ENCODE results near the gene CDX2.

DNA sequence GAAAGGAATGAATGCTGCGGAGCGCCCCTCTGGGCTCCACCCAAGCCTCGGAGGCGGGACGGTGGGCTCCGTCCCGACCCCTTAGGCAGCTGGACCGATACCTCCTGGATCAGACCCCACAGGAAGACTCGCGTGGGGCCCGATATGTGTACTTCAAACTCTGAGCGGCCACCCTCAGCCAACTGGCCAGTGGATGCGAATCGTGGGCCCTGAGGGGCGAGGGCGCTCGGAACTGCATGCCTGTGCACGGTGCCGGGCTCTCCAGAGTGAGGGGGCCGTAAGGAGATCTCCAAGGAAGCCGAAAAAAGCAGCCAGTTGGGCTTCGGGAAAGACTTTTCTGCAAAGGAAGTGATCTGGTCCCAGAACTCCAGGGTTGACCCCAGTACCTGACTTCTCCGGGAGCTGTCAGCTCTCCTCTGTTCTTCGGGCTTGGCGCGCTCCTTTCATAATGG is 40.7 kb downstream of the CDX2 start:
- TF ChIP-seq, protein P1, sequence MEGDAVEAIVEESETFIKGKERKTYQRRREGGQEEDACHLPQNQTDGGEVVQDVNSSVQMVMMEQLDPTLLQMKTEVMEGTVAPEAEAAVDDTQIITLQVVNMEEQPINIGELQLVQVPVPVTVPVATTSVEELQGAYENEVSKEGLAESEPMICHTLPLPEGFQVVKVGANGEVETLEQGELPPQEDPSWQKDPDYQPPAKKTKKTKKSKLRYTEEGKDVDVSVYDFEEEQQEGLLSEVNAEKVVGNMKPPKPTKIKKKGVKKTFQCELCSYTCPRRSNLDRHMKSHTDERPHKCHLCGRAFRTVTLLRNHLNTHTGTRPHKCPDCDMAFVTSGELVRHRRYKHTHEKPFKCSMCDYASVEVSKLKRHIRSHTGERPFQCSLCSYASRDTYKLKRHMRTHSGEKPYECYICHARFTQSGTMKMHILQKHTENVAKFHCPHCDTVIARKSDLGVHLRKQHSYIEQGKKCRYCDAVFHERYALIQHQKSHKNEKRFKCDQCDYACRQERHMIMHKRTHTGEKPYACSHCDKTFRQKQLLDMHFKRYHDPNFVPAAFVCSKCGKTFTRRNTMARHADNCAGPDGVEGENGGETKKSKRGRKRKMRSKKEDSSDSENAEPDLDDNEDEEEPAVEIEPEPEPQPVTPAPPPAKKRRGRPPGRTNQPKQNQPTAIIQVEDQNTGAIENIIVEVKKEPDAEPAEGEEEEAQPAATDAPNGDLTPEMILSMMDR (IDR thresholded peaks at IDR 0.05): no peak
- TF ChIP-seq POLR2AphosphoS5 (IDR thresholded peaks at IDR 0.05): no peak

Measured in suprapubic skin (tissue), 3 donors.